Loucy (cell line): ENCODE measurements around the gene EGF.

Experiments
- H2AFZ ChIP-seq: fragments of 200-600 bp; sonication (generic); 2 replicates; pipeline ENCODE4 v1.6.0; 2016; ENCODE audit warnings: antibody characterized with exemption, mild to moderate bottlenecking, low read length, moderate library complexity
- H3F3A ChIP-seq: fragments of 200-600 bp; 2 replicates; pipeline ENCODE4 v1.6.0; 2016; ENCODE audit warnings: antibody characterized with exemption, low read depth, mild to moderate bottlenecking
- H3K27me3 ChIP-seq: fragments of 200-600 bp; sonication (generic); 2 replicates; pipeline ENCODE4 v1.6.1; 2014; ENCODE audit warnings: low read length, mild to moderate bottlenecking; ENCODE audit not compliant: insufficient read depth, poor library complexity, severe bottlenecking
- H3K36me3 ChIP-seq: fragments of 200-600 bp; sonication (generic); 2 replicates; pipeline ENCODE4 v1.6.1; 2016; ENCODE audit warnings: low read length; ENCODE audit not compliant: insufficient read depth
- H3K4me1 ChIP-seq: fragments of 200-600 bp; sonication (generic); 2 replicates; pipeline ENCODE4 v1.5.1; 2014; ENCODE audit warnings: low read length, mild to moderate bottlenecking; ENCODE audit not compliant: insufficient read depth, poor library complexity, severe bottlenecking
- H3K4me2 ChIP-seq: fragments of 200-600 bp; sonication (generic); 2 replicates; pipeline ENCODE4 v1.6.0; 2014; ENCODE audit warnings: antibody characterized with exemption, low read length, low read depth, mild to moderate bottlenecking; ENCODE audit not compliant: poor library complexity, severe bottlenecking
- H3K4me3 ChIP-seq: fragments of 200-600 bp; sonication (generic); 2 replicates; pipeline ENCODE4 v1.5.1; 2014; ENCODE audit warnings: low read length, mild to moderate bottlenecking, mixed read lengths; ENCODE audit not compliant: poor library complexity, severe bottlenecking
- H3K79me2 ChIP-seq: fragments of 200-600 bp; sonication (generic); 2 replicates; pipeline ENCODE4 v1.6.1; 2014; ENCODE audit warnings: low read length; ENCODE audit not compliant: insufficient read depth
- H3K9ac ChIP-seq: fragments of 200-600 bp; sonication (generic); 2 replicates; pipeline ENCODE4 v1.6.0; 2014; ENCODE audit warnings: mild to moderate bottlenecking, low read depth, low read length, moderate library complexity; ENCODE audit not compliant: poor library complexity, severe bottlenecking
- H3K9me2 ChIP-seq: fragments of 200-600 bp; sonication (generic); replicated peaks from 2 replicates; pipeline ENCODE4 v1.6.1; 2016; ENCODE audit warnings: low read depth, low read length, mixed read lengths
- H3K9me3 ChIP-seq: fragments of 200-600 bp; sonication (generic); 2 replicates; pipeline ENCODE4 v1.6.1; 2014; ENCODE audit warnings: mild to moderate bottlenecking, antibody characterized with exemption, low read length, low read depth; ENCODE audit not compliant: insufficient read depth
- H4K20me1 ChIP-seq: fragments of 200-600 bp; sonication (generic); 2 replicates; pipeline ENCODE4 v1.6.0; 2014; ENCODE audit warnings: antibody characterized with exemption, low read length, mild to moderate bottlenecking; ENCODE audit not compliant: insufficient read depth, poor library complexity, severe bottlenecking
- CTCF ChIP-seq: fragments of 200-600 bp; sonication (generic); conservative IDR thresholded peaks from 2 replicates; pipeline ENCODE4 v1.5.1; 2014; ENCODE audit warnings: mild to moderate bottlenecking, antibody characterized with exemption, low read length
- EZH2phosphoT487 ChIP-seq: fragments of 200-600 bp; IDR thresholded peaks from 2 replicates; pipeline ENCODE4 v1.6.1; 2018; ENCODE audit warnings: antibody characterized with exemption, mild to moderate bottlenecking, moderate library complexity, borderline replicate concordance

The EGF gene

GRCh38 chr4:110010797-110011196, 98.1 kb downstream of the EGF start:
- Histone ChIP-seq H4K20me1 (no peaks in the 10 kb centered on the region), H2AFZ (no peak overlapping the region), H3K4me1 (peaks cover under 1% of the 10 kb centered on the region), H3K4me3 (no peak overlapping the region), H3K79me2 (no peaks in the 10 kb centered on the region), H3K9ac (no peak overlapping the region), H3K9me2 (no peaks in the 10 kb centered on the region), H3K36me3 (no peaks in the 10 kb centered on the region), H3K4me2 (no peak overlapping the region), H3K27me3 (no peaks in the 10 kb centered on the region), H3F3A (no peaks in the 10 kb centered on the region), H3K9me3 (no peaks in the 10 kb centered on the region)
- TF ChIP-seq CTCF (no peak), EZH2phosphoT487 (no peak)

GRCh38 chr4:110012917-110013316, 100.2 kb downstream of the EGF start:
- H3K9ac ChIP-seq, result no peak overlapping the region
- H3K9me2 ChIP-seq, result no peaks in the 10 kb centered on the region
- no peaks in the 10 kb centered on the region for H3K79me2 ChIP-seq
- no peak overlapping the region for H2AFZ ChIP-seq
- H3K4me2 ChIP-seq, result no peak overlapping the region
- no peaks in the 10 kb centered on the region for H3K36me3 ChIP-seq
- H3F3A ChIP-seq, result no peaks in the 10 kb centered on the region
- no peaks in the 10 kb centered on the region for H3K27me3 ChIP-seq
- TF ChIP-seq CTCF (no peak), EZH2phosphoT487 (no peak)
- no peaks in the 10 kb centered on the region for H3K4me1 ChIP-seq
- no peak overlapping the region for H3K4me3 ChIP-seq
- H3K9me3 ChIP-seq, result no peaks in the 10 kb centered on the region
- H4K20me1 ChIP-seq, result no peaks in the 10 kb centered on the region

- H3F3A ChIP-seq, result no peaks in the 10 kb centered on the region
- no peak for TF ChIP-seq EZH2phosphoT487
- no peak for TF ChIP-seq CTCF
- no peak overlapping the region for H3K4me3 ChIP-seq
- no peaks in the 10 kb centered on the region for H3K27me3 ChIP-seq
- H3K4me1 ChIP-seq, result no peaks in the 10 kb centered on the region
- H3K9ac ChIP-seq, result no peak overlapping the region
- H3K36me3 ChIP-seq, result no peaks in the 10 kb centered on the region
- no peaks in the 10 kb centered on the region for H4K20me1 ChIP-seq
- no peak overlapping the region for H3K4me2 ChIP-seq
- no peak overlapping the region for H2AFZ ChIP-seq
- H3K9me3 ChIP-seq, result no peaks in the 10 kb centered on the region
- H3K9me2 ChIP-seq, result no peaks in the 10 kb centered on the region
- no peaks in the 10 kb centered on the region for H3K79me2 ChIP-seq
Observed at GRCh38 chr4:110014233-110014632, 101.5 kb downstream of the EGF start.
